ENCODE data around the gene HECTD1.
"Not testable (repeated sequence)": the region's sequence is repeated elsewhere in the genome, so short reads cannot be mapped to it uniquely, and the experiment has no call there.

HECTD1 gene

DNA sequence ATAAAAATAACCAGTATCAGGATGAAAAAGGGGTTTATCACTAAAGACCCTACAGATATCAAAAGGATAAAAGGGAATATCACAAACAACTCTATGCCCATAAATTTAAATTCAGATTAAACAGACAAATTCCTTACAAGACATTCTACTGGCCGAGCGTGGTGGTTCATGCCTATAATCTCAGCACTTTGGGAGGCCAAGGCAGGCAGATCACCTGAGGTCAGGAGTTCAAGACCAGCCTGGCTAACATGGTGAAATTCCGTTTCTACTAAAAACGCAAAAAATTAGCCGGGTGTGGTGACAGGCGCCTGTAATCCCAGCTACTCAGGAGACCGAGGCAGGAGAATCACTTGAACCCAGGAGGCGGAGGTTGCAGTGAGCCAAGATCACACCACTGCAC, 15.0 kb downstream of the HECTD1 start:
- DNase-seq = not testable (repeated sequence)

DNA sequence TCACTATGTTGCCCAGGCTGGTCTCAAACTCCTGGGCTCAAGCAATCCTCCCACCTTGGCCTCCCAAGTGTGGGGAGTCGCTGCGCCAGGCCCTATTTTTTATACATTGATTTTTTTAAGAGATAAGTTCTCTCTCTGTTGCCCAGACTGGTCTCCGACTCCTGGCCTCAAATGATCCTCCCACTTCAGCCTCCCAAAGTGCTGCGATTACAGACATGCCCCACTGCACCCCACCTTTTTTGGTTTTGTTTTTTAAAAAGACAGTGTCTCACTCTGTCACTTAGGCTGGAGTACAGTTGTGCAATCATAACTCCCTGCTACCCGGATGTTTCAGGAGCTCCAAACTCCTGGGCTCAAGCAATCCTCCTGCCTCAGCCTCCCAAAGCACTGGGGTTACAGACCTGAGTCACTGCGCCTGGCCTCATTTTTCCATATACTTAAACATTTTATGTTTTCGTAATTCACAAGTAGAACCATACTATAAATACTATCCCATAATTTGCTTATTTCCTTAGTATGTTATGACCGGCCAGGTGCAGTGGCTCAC, 16.8 kb downstream of the HECTD1 start:
- no peak for DNase-seq

DNA sequence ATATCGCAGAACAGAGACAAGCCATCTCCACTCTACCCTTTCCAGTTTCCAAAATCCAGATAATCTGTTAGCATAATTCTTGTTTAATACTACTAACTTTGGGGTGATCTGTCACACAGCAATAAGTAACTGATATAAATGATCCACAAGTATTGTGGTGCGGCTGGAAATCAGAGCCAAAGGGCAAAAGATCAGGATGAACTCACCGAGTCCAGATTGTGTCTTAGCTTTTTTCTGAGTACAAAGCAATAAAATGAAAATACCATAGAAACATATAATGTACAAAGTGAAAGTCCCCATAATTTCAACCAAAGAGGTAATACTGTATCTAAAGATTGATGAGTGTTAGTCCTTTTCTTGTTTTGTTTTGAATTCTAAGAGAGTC, 17.4 kb downstream of the HECTD1 start:
- DNase-seq = no peak

DNA sequence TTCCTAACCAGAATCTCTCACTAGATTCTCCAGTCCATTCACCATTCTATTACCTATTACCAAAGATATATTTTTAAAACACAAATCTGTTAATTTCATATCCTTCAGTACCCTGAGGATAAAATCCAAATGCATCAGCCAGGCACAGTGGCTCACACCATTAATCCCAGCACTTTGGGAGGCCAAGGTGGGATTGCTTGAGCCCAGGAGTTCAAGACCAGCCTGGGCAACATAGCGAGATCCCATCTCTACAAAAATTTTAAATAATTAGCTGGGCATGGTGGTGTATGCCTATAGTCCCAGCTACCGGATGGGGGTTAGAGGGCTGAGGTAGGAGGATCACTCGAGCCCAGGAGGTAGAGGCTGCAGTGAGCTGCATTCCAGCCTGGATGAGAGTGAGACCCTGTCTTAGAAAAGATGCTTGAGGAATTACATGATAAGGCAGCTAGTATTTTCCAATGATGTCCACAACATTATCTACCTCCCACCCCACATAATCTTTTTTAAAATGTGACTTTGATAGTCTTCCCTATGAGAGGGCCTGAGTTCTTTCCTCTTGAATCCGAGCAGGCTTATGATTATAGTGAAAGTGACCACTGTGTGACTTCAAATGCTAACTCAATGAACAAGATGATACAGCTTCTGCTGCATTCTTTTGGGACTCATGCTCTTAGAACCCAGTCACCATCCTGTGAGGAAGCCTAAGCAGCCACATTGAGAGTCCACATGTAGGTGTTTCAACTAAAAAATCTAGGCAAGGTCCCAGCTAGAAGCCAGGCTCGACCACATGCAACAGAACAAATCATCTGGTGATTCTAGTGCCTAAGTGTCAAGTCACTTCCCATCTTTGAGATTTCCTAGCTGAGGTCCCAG, 18.0 kb downstream of the HECTD1 start:
- no peak for DNase-seq

DNA sequence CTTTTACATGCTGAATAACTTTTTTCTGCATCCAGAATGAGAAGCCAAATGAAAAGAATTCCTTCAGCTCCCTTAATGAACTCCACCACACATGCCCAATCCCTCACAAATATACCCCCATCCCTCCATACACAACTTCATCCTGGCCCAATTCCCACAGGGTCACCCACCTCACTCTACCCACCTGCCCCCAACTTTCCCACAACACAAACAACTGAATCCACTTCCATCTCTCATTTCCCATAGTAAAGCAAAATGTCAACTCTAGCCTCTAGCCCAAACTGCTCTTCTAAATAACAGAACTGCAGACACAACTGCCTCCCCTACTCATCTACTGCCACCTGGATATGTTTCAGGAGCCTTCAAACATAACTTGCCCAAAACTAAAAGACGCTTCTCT, 18.8 kb downstream of the HECTD1 start:
- DNase-seq = no peak

DNA sequence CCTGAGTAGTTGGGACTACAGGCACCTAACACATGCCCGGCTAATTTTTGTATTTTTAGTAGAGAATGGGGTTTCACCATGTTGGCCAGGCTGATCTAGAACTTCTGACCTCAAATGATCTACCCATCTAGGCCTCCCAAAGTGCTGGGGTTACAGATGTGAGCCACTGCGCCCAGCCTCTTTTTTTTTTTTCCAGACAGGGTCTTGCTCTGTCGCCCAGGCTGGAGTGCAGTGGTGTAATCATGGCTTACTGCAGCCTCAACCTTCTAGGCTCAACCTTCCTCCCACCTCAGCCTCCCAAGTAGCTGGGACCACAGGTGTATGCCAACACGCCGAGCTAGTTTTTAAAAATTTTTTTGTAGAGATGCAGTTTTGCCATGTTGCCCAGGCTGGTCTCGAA, 25.6 kb downstream of the HECTD1 start:
- not testable (repeated sequence) for DNase-seq

DNA sequence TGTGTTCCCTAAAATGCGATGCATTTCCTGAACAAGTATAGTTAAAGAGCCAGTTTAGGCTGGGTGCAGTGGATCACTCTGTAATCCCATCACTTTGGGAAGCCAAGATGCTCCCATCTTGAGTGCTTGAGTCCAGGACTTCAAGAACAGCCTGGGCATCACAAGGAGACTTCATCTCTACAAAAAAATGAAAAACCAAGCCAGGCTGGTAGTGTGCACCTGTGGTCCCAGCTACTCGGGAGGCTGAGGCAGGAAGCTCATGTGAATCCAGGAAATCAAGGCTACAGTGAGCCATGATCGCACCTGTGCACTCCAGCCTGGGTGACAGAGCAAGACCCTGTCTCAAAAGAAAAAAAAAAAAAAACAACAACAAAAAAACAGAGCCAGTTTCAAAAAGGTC, 26.3 kb downstream of the HECTD1 start:
- no peak for DNase-seq

DNA sequence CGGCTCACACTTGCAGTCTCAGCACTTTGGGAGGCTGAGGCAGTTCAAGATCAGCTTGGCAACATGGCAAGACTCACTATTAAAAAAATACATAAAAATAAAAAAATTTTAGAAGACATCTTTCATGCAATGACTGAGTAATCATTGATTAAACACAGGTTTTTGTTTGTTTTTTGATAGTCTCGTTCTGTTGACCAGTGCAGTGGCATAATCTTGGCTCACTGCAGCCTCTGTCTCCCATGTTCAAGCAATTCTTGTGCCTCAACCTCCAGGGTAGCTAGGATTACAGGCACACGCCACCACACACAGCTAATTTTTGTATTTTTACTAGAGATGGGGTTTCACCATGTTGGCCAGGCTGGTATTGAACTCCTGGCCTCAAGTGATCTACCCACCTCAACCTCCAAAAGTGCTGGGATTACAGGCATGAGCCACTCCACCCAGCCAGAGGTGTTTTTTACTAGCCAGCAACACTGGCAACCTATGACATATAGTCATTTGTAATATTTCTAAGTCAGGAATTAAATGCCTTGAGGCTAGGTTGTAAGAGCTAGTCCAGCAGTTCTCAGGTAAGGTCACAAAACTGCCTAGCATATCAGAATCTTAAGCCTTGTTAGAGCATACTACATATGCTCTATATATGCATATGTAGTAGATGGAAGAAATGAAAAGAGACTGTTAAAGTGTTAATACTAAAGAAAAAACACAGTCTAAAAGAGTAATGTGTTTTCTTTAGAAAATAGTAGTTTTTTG, 27.1 kb downstream of the HECTD1 start:
- no peak for DNase-seq

DNA sequence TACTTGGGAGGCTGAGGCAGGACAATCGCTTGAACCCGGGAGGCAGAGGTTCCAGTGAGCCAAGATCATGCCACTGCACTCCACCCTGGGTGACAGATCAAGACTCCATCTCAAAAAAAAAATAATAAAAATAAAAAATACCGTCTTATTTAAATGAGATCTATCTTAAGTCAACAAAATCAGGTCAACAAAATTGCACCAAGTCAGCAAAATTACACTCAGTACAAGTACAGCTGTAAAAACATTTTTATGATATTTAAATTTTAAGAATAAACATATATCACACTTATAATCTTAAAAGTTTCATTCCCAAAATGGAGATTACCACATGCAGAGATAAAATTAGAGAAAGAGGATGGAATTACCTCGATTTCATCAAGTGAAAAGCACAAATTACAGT, 33.2 kb downstream of the HECTD1 start:
- no peak for DNase-seq

DNA sequence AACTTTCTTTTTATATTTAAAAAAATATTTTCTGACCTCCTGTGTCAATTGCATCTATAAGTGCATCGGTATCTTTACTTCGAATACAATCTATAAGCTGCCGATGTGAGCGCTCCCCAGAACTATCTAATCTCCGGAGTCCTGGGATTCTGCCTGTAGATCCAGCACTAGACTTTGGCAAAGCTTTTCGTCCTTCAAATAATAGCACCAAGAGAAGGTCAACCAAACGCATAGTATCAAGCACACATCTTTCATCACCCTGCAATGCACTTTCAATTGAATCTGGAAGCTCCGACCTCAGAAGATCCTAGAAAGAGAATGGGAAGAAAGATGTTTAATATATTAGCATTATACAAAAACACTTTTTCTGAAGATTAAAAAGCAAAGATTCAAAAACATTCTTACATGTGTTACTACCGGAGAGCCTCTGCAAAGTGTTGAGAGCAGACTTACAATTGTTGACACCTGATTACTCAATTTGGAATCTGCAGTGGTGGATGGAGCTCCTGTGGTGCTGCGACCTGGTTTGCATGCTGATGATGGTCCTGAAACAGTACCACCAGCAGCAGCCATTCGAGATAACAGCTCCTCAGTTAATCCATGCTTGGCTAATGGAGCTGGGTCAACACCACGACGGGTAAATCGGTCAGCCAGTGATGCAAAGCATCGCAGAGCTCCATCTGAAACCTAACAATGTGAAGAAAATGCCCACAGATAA, 34.3 kb downstream of the HECTD1 start:
- no peak for DNase-seq

DNA sequence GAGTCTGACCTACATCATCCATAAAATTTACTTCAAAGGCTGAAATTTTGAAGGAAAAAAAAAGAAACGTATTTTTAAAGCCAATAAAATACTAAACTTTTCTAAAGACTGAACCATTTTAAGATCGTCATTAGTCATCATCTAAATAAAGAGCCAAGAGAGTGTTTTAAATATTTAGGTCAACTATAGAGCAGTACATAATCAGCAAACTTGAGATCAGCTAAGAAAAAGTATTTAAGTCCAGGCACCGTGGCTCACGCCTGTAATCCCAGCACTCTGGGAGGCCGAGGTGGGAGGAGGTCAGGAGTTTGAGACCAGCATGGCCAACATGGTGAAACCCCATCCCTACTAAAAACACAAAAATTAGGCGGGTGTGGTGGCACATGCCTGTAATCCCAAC, 35.5 kb downstream of the HECTD1 start:
- DNase-seq = no peak

DNA sequence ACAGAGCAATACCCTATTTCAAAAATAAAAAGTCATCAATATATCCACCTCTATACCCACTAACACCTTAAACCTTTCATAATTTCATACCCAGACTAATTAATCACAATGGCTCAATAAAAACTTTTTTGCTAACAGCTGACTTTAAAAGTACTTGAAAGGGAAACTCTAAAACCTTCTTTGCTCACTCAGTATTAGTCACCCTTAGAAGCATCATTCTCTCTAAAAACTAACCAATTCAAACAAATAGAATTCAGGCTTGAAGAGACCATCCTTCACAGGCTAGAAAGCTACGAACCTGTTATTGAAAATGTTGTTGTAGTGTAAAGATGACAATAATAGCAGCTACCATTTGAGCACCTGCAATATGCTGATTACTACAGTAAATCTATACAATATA, 37.2 kb downstream of the HECTD1 start:
- no peak for DNase-seq

DNA sequence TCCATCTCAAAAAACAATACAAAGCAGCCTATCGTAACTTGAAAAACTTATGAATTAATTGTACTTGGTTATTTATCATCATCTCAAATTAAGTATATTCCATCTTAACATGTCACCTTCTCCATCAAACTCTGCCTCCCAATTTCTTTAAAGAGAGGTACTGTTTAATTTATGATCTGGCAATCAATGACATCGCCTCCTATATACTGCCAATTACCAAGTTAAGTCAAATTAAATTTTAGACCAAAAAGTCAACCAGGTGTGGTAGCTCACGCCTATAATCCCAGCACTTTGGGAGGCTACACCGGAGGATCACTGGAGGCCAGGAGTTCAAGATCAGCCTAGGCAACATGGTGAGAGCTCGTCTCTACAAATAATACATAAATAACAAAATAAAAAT, 37.7 kb downstream of the HECTD1 start:
- no peak for DNase-seq

DNA sequence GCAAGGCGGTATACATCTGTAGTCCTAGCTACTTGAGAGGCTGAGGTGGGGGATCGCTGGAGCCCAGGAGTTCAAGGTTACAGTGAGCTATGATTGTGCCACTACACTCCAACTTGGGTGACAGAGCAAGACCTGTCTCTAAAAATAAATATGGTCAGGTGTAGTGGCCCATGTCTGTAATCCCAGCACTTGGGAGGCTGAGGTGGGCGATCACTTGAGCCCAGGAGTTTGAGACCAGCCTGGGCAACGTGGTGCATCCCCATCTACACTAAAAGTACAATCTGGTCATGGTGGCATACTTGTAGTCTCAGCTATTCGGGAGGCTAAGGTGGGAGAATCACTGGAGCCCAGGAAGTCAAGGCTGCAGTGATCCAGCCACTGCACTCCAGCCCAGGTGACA, 40.6 kb downstream of the HECTD1 start:
- DNase-seq = no peak

DNA sequence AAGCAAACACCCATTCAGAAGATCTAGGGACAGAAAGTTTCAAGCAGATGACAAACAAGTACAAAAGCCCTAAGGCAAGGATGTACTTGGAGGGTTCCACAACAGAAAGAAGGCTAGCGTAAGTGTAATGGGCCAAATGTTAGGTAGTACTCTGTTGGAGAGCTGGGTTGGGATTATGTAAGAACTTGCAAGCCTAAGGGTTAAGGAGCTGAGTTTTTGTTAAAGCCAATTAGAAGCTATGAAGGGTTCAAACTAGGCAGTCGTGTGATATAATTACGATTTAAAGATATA, 41.4 kb downstream of the HECTD1 start:
- no peak for DNase-seq

DNA sequence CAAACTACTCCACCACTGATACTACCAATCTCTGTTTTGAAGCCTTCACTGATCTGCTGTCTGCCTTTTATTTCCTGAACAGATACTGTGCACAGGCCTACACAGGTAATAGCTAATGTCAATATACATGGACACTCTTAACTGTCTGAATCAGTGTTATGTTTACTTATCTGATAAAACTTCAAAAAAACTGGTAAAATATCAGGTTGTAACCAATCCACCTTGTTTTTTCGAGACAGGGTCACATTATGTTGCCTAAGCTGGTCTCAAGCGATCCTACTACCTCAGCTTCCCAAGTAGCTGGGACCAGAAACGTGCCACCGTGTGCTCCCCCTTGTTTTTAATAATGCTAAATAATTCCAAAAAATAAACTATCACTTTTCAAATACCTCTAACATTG, 43.5 kb downstream of the HECTD1 start:
- no peak for DNase-seq

DNA sequence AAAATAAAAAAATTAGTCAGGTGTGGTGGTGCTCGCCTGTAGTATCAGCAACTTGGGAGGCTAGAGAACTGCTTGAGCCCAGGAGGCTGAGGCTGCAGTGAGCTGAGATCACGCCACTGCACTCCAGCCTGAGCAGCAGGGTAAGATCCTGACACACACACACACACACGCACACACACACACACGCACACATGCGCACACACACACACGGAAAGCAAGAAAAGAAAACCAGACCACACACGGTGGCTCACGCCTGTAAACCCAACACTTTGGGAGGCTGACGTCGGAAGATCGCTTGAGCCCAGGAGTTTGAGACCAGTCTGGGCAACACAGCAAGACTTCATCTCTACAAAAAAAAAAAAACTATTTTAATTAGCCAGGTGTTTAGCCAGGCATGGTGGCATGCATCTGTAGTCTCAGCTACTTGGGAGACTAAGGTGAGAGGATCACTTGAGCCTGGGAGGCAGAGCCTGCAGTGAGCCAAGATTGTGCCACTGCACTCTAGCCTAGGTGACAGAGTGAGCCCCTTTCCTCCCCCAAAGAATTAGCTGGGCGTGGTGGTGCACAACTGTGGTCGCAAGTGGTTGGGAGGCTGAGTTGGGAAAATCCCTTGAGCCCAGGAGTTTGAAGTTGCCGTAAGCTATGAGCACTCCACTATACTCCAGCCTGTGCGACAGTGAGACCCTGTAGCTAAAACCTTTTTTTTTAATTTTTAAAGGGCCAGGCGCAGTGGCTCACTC, 44.5 kb downstream of the HECTD1 start:
- no peak for DNase-seq

DNA sequence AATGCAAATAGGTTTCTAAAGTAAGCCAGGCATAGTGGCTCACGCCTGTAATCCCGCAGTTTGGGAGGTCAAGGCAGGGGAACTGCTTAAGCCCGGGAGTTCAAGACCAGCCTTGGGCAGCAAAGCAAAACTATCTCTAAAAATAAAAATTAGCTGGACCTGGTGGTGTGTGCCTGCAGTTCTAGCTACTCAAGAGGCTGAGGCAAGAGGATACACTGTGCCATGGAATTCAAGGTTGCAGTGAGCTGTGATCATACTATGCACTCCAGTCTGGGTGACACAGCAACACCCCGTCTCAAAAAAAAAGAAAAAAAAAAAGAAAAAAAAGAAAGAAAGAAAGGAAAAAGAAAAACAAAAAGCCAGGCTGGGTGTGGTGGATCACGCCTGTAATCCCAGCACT, 46.3 kb downstream of the HECTD1 start:
- no peak for DNase-seq

DNA sequence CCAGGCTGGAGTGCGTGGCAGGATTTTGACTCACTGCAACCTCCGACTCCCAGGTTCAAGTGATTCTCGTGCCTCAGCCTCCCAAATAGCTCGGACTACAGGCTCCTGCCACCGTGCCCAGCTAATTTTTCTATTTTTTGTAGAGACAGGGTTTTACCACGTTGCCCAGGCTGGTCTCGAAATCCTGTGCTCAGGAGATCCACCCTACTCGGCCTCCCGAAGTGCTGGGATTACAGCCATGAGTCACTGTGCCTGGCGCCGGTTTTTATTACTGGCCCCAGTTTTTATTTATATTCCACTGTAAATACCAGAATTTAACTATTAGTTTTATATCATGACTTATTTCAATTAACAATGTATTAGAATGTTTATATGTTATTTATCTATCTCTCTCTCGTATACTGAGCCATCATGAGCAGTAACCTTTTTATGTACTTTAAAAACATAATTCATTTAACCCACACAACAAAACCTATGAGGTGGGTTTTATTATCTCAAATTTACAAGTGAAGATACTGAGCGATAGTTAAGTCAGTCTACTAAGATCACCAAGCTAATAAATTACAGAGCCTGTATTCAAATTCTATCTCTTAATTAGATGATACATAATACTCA, 47.8 kb downstream of the HECTD1 start:
- no peak for DNase-seq

DNA sequence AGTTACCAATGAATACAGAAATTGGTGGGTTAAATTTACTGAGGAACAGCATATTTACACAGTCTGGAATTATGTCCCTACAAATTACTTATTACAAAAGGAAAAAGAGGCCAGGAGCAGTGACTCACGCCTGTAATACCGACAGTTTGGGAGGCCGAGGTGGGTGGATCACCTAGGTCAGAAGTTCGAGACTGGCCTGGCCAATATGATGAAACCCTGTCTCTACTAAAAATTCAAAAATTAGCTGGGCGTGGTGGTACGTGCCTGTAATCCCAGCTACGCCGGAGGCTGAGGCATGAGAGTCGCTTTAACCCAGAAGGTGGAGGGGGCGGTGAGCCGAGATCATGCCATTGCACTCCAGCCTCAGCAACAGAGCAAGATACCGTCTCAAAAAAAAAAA, 52.6 kb downstream of the HECTD1 start:
- no peak for DNase-seq

DNA sequence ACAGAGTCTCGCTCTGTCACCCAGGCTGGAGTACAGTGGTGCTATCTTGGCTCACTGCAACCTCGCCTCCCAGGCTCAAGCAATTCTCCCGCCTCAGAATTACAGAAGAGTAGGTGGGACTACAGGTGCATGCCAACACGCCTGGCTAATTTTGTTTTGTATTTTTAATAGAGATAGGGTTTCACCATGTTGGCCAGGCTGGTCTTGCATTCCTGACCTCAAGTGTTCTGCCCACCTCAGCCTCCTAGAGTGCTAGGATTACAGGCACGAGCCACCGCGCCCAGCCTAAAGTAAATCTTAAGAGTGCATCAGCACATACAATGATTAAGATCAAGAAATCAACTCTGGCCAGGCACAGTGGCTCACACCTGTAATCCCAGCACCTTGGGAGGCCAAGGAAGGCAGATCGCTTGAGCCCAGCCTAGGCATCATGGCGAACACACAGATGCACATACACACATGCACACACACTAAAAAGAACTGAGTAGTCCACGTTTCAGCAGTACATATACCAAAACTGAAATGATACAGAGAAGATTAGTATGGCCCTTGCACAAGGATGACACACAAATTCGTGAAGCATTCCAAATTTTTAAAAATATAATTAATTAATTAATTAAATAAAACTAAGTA, 65.0 kb downstream of the HECTD1 start:
- DNase-seq = no peak

DNA sequence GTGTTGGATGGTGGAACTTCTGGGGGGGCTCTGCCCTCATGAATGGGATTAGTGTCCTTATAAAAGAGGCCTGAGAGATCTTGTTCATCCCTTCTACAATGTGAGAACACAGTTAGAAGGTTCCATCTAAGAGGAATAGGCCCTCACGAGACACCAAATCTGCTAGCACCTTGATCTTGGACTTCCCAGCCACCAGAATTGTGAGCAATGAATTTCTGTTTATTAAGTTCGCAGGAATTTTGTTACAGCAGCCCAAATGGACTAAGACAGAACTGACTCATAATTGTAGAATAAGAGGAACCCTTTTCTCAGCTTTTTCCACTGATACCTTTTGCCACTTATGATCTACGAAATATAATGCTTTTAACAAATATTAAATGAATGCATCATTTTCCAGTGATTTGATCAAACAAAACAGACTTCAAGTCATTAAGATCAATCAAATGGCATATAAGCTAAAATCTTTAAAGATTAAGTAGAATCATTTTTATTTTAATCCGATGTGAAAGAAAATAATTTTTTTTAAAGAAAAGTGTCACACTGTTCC, 68.2 kb downstream of the HECTD1 start:
- no peak for DNase-seq

Measured in cerebellar nuclear complex (tissue), 1 donor.